Colon (tissue), 2 donors: Measurements from ENCODE around the gene MAST4.
"Not testable (repeated sequence)": the region's sequence is repeated elsewhere in the genome, so short reads cannot be mapped to it uniquely, and the experiment has no call there.

Source experiments
- FAIRE-seq: peaks from 2 replicates; lab custom pipeline; 2012; peaks lifted over from hg19 to GRCh38; lab: Jason Lieb, UNC
- donor health status: control.
- donor health status: control.

MAST4 gene

DNA sequence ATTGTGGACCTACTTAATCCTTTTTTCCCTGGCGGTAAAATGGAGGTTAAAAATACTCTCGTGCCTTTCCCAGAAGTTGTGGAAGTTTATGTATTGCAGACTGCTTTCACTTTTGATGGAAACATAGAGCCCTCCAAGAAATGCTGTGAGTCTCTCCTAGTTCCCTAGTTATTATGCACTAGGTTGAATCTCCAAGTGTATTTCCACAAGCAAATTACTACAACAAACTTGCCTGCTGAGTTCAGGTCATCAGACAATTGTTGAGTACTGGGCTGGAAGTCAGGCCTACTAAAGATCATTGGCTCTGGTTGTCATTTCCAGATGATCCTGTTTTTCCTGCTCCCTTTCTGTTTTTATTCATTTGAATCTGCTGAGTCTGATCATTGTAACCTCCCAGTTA is 496.3 kb downstream of the MAST4 start:
- no peak for FAIRE-seq

DNA sequence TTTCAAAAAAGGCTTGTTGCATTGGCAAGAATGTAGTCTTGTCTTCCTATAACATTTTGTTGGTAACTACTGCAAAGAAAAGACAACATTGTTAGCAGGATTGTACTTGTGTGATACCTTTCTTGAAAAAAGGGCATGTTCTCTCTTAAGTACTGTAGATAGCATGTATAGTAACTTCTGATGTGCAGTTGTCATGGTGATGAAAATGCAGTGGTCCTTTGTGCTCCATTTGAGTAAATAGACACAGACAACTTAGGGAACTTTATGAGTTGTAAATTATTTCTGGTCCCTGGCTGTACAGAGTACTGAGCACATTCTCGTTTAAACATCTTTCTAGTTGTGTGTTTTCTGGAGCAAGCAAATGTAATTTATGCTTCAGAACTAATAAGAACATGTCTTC is 497.1 kb downstream of the MAST4 start:
- no peak for FAIRE-seq

DNA sequence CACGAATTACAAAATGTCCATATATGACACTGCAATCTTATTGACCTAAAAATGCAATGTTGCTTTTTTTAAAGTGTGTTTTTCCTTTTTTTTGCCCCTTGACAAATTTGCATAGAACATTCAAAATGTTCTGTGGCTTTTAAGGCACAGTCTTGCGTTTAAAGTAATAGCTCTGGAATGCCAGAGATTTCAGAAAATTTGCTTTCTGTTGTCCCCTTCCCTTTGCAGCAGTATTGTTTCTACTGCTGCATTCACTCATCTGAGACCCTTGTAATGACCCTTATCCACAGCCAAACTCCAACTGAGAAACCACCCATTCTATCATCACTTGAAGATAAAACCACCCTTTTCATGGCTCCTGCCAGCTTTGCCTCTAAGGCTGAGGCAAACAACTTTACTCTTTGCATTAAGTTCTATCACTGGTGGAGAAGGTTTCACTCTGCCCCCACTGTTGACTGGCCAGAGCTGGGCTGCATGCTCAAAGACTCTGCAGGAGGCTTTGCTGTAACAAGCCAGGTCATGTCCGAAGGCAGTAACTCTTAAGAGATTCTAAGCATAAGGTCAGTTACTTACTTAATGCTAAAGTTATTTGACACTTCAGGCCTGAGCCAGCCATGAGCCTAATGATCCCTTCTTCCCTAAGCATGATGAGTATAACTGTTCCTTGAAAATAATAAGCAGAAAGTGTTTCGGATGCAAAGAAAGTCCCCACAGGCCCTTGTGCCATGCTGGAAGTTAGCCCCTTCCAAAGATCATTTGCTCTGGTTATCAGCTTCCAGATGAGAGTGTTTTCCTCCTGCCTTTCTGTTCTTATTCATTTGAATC is 498.5 kb downstream of the MAST4 start:
- no peak for FAIRE-seq

DNA sequence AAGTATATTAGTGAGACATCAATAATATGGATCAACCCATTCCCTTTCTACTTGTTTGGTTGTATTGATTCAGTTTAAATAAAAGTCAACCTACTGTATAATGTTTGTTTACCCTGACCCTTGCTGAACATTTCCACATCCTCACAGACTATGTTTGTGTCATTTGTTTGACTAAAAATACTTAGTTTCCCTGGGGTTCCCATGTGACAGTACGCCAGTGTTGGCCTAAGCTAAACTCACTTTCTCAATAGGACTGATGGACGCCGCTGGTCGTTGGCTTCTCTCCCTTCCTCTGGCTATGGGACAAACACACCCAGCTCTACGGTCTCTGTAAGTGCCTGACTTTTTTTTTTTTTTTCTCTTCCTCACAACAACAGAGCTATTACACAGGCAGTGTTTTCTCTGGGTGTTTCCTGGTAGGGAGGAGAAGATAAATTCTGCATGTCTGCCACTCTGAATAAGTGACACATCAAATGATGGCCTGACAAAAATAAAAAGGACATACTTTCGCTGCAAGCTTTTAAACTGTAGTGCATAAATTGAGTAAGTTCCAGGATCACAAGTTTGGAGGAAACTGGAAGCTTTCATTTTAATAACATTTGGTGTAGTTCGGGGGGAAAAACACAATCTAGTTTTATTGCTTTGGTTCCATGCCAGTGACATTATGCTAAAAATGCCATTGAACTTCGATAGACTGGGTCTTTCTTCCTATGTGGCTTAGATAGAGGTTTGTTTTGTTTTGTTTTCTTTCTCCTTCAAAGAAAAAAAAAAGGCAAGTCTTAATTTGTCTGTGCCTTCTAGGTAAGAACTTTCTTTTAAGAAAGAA is 499.4 kb downstream of the MAST4 start:
- no peak for FAIRE-seq

DNA sequence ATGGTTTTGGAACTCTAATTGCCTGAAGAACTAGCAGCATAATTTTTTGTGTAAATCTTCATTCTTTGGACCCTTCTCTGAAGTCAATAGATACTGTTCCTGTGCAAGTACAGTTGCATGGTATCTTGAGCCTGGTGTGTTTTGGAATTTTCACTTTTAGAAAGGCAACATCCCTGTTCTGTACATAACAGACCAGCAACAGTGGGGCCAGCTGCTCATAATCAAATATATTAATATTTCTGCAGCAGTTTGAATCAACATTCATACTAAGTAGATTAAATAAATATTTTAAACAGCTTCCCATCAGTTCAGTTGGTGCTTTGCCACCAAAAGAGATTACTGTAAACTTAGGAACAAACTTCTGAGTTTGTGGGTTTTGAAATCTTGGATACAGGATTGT is 502.5 kb downstream of the MAST4 start:
- no peak for FAIRE-seq

DNA sequence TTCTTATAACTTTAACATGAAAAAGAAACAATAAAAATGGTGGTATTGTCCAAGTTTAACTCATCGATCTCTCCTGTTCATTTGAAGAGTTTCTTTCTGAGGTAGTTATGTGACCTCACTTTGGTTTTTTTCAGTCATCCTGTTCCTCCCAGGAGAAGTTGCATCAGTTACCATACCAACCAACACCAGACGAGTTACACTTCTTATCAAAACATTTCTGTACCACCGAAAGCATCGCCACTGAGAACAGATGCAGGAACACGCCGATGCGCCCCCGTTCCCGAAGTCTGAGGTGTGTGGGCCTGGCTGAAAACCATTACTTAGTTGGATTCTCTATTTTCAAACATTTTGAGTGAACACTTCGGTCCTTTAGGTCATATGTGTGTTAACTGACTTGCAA is 504.1 kb downstream of the MAST4 start:
- no peak for FAIRE-seq

DNA sequence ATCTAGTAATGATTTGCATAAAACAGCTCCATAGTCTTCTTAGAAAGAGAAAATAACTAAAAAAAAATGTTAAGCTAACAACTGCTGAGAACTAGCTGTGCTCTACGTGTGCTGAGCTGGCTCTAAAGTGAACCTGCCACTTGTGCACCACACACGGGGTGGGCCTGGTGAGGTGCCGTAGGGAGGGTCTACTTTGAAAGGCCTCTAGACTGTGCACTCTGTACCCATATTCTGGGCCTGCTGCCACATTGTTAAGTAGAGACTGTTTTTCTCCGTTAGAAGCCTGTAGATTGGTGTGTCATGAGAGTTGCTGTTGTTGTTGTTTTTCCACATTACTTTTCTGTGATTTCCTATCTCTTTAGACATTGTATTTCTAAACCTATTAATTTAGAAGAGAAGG is 506.5 kb downstream of the MAST4 start:
- no peak for FAIRE-seq

DNA sequence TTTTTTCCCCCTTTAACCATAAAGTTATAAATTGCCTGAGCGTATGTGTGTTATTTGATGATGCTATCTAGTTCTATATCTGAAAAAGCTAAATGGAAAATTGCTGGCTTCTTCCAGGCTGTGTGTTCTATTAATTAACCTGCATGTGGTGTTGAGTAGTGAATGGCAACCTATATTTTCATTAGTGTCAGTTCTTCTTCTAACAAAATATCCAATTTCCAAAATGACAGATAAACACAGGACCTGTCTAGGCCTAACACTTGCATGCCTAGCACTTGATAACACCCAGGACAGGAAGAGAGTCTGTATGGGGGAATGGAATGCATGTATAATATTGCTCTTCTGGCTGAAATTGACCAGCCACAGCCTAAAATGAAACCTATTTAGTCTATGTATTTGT is 508.7 kb downstream of the MAST4 start:
- no peak for FAIRE-seq

DNA sequence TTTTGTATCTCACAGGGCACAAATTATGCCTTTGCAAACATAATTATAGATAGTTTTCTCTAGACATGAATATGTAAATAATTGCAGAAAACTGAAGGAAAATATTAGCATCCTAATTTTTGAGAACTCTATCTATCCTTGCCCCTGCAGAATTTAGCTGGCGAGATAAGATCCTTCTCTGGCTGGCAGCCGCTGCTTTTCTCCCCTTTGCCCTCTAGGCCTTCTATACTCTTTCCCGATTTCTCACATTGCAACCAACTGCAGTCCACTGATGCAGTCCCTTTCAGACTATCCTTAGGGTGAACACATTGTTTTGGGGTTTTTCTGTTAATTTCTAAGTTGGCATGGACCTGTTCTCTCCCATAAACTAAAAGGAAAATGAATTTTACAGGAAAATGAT is 509.1 kb downstream of the MAST4 start:
- FAIRE-seq = no peak

DNA sequence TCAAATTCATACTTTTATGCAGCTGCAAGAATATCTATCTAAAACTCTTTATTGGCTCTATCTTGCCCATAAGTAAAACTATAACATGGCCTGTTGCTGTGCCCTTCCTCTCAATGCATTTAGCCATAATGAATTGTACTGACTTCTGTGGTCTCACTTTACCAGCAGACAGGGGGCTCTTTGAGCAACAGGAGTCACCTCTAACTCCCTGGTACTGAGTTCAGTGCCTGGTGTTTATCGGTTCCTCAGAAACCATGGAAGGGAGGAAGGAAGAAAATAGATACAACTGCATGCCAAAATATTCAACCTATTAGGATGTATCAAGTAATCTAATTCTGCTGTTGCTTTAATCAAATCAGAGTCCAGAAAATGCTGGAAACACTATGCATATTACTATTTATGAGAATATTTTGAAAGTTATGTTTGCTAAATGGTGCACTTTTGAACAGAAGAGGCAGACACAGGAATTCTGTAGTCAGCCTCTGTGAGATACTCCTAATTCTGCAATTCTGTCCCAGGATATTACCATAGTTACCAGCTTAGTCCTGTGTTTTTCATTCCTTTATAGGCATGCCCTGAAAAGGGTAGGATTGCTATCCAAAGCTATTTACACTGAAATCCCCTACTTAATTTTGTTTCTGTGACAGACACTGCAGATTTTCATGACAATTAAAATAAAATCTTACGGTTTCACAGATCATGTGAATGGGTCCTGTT is 510.6 kb downstream of the MAST4 start:
- no peak for FAIRE-seq

DNA sequence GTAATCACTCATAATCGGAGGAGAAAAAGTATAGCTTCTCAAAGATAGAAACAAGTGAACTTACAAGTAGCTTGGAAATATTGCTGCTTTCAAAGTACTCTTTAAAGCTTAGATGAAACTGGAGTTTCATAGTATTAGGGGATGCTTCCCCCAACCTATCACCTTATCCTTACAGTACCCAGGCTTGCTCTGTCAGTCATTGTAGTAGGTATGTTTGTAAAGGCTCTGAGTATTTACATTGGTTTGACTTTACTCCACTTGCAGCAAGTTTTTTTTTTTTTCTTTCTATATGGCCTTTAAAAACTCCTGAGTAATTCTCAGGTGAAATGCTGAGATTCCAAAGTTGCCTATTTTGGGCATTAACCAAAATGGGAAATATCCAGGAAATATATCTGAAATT is 515.6 kb downstream of the MAST4 start:
- FAIRE-seq = no peak

DNA sequence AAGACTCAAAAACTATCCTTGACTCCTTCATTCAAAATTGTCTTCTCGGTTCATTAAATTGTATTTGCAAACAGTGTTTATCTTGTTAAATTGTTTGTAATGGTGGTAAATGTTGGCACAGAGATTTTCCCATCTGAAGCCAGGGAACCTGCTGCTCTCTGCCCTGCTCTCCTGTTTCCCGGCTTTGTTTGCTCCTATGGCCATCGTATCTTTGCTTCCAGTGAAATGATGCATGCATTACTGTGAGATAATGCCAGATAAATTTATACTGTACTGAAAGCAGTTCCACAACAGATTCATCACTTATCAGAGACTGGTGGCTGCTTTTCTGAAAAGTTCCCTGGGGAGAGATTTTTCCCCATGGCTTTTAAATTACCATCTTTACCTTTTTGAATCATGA is 519.1 kb downstream of the MAST4 start:
- FAIRE-seq = no peak

DNA sequence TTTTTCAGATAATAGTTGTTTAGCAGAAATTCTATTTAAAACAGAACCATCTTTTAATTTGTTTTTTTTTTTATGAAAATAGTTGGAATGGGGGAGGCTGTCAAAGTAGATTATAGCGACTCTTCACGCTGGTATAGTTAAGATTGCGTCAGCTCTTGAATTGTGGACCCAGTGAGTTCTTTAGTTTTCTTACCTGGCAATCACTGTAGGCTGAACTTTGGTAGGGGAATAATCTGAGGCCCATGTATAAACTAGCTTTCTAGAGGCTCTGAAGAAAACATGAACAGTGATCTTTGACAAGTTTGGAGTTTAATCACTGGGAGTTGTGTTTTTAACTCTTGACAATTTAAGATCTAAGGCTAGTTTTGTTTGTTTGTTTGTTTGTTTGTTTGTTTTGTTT is 519.6 kb downstream of the MAST4 start:
- FAIRE-seq = no peak

DNA sequence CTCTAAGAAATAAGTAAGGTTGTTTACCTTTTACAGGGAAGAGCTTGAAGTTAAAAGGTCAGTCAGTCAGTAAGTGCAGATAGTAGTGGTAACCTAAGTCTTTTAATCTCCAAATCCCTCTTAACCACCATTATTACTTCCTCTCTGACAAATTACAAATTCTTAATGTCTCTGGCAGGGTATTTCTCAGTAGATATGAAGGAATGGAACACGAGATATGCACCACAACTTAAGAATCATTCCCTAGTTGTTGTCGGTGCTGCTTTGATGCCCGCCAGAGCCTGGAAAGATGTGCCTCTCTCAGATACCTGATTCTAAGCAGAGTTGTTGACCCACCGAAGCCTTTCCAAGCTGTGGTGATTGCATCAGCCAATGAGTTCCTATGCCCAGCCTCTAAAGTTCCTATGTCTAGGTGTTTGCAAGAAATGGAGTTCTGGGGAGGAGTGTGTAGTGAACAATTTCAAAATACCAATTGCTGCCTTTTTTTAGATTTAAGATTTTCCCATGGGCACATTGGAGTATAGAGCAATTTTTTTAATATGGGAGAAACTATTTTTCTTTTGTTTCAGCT is 521.9 kb downstream of the MAST4 start:
- FAIRE-seq = no peak

DNA sequence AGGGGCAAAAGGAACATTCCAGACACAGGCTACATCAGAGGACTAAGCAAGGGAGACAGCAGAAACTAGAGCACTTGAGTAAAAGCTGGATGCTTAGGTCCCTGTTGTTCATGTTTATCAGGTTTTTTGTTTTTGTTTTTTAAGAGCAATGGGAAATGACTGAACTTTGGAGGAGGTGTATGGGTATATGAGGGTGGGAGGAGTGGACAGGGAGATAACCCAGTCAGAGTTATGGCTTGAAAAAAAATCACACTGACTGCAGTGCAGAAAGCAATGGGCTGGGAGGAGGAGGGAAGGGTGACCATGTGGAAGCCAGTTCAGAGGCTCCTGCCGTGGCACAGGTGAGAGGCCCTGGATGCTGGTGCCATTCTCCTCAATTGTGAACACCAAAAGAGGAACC is 522.8 kb downstream of the MAST4 start:
- no peak for FAIRE-seq

DNA sequence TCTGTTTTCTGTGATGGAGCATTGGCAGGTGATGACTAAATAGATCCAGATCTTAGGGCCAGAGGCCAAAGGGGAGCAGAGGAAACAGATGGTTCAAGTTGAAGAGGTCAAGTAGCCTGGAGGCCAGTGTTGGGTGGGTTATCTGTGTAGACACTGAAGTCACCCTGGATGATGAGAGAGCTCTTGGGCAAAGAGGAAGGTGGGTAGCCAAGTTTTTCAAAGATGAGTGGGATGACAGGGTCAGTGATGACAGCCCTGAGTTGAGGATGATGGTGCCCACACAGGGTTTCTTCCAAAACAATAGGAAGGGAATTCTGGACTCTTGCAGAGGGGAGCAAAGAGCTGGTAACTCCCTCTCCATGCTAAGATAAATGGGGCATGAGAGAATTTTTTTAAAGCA is 523.8 kb downstream of the MAST4 start:
- no peak for FAIRE-seq

DNA sequence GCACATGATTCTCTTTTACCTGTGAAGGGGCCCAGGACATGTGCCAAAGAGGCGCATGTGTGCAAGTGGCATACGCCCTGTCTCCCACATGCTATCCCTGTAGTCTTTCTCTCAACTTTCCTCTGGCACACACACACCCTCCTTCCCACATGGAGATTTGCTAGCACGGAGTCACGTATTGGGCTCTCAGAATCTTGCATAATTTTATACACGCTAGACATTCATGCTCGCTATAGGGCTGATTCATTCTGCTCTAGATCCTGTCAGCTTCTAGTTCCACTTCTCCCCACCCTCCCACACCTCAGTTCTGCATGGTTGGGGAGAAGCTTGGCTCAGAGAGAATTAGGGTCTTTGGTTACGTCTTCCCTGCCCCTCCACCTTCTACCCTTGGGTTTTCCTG is 527.6 kb downstream of the MAST4 start:
- FAIRE-seq = no peak

DNA sequence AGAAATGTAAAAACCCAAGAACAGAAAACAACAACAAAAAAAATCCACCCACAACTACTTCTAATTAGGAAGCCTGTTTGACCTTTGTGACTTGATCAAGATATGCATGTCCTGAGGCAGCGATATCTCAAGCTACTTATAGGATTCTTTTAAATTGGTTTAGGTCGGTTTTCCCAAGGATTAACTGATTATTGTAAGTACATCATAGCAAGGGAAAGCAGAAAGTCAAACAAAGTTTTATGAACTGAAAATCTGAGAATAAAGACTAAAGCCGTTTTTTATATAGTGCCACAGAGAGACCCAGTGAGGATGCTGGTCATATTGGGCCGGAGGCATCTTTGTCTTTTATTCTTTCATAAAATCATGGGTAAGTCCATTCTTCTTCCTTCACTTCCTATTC is 528.4 kb downstream of the MAST4 start:
- FAIRE-seq = no peak

DNA sequence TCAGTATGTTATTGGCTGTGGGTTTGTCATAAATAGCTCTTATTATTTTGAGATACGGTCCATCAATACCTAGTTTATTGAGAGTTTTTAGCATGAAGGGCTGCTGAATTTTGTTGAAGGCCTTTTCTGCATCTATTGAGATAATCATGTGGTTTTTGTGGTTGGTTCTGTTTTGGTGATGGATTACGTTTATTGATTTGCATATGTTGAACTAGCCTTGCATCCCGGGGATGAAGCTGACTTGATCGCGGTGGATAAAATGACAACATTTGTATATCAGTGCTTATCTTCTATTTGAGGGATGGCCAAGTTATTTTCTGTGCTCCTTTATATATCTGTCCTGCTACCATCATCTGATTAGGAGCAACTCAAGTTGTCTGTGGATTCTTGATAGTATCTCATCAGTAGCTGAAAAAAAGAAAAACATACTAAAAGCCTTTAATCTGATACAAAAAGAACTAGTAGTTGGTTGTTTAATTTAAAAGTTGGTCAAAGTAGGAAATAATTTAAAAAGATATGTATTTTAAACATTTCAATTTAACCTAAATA is 531.2 kb downstream of the MAST4 start:
- FAIRE-seq = not testable (repeated sequence)

DNA sequence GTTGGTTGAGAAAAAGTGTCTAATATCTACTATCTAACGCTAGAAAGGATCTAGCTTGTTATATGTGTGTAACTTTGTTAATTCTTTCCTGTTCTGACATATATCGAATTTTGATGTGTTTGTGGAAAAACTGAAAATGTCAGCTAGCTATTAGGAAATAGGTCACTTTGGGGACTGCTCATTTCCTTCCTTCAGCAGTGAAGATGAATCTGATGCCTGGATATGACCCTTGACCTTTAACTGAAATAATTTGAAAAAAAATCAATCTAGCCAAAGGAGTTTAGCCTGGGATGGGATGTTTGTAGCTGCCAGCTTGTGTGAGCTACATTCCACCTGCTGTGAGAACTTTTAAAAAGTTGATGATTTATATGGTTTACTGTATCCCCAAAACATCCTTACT is 533.6 kb downstream of the MAST4 start:
- no peak for FAIRE-seq

DNA sequence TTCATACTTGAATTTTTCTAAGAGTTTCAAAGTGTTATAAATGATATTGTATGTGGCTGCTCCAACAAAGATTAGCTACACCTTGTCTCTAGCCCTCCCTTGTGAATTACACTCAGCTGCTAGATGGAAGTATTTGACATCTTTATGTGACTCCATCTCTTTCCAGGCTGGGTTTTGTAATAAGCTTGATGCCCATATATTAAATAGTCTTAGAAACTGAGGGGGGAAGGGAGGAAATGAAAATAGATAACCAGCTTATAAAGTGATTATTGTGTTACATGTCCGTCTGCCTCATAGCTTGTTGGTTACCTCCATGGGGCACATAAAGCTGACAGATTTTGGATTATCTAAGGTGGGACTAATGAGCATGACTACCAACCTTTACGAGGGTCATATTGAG is 537.0 kb downstream of the MAST4 start:
- FAIRE-seq = no peak

DNA sequence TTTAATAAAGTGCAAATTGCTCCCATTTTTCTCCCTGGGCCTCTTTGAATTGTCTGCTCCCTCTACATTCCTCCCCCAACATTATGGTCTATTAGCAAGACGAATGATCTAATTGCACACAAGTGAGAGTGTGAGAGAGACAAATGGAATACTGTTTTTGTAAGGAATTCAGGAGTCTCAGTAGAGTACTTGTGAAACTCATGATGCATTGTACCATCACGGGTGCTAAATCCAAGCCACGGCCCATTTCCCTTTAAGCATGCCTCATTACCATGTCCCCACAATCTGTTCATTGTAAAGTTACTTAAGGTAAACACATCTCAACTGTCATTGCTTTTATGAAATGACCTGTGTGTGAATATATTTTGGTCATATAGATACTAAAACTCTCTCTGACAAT is 537.6 kb downstream of the MAST4 start:
- peak; percentile 24 for FAIRE-seq
